ENCODE data around the gene PRELID2. TPM values are rescaled to one million over a fixed set of nuclear protein-coding genes. Genes with fewer than 3 reads are reported as not detected.

PRELID2 gene
- polyA plus RNA-seq, 1 of the 3 experiments (the other 2 are of a cell fraction): 5.3 TPM

DNA sequence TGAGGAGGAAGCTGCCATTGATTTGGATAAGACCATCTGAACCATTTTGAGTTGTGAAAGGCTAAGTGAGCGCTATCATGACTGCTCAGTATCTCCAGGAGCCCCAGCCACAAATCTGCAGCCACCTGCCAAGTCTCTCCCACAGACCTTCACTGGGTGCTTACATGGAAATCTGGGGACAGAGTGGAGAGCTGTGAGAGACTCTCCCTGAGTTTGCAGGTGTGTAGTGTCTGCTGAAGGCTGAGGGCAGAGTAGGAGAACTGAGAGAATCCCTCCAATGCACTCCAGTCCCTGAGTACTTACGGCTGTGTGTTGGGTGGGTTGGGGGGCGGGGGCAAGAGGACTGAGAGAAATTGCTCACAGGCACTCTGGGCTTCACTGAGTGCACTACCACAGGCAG is 123.7 kb downstream of the PRELID2 start:
- H3K9ac ChIP-seq: no peak overlapping the region
- 85% methylated on average over 2 of the region's 3 CpGs for WGBS (ENCODE audit: low lambda C conversion rate)
- H3K36me3 ChIP-seq (replicated peaks in 1 of 2; ENCODE audit: control insufficient read depth in 1 of 2, insufficient read depth in 2 of 2, low read length in 1 of 2): no peaks in the 10 kb centered on the region
- H3K27me3 ChIP-seq (ENCODE audit: insufficient read depth): no peaks in the 10 kb centered on the region
- H3K9me2 ChIP-seq: no peaks in the 10 kb centered on the region
- no peak overlapping the region for H2AFZ ChIP-seq (ENCODE audit: low read depth)
- ChIA-PET POLR2A (no interaction called here), CTCF (interaction anchor here (2.0 kb wide), 1 partner anchor 13 kb away, joined by 6 read pairs; no protein-coding TSS in a partner anchor)
- H4K20me1 ChIP-seq (ENCODE audit: insufficient read depth): no peaks in the 10 kb centered on the region
- H3K4me3 ChIP-seq (ENCODE audit: low read depth in 2 of 2, low read length in 1 of 2): no peak overlapping the region
- no peaks in the 10 kb centered on the region for H3F3A ChIP-seq (replicated peaks; ENCODE audit: insufficient read depth)
- H3K27ac ChIP-seq (ENCODE audit: low read depth in 2 of 2, low read length in 1 of 2): no peak overlapping the region
- TF ChIP-seq, protein P1, sequence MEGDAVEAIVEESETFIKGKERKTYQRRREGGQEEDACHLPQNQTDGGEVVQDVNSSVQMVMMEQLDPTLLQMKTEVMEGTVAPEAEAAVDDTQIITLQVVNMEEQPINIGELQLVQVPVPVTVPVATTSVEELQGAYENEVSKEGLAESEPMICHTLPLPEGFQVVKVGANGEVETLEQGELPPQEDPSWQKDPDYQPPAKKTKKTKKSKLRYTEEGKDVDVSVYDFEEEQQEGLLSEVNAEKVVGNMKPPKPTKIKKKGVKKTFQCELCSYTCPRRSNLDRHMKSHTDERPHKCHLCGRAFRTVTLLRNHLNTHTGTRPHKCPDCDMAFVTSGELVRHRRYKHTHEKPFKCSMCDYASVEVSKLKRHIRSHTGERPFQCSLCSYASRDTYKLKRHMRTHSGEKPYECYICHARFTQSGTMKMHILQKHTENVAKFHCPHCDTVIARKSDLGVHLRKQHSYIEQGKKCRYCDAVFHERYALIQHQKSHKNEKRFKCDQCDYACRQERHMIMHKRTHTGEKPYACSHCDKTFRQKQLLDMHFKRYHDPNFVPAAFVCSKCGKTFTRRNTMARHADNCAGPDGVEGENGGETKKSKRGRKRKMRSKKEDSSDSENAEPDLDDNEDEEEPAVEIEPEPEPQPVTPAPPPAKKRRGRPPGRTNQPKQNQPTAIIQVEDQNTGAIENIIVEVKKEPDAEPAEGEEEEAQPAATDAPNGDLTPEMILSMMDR (IDR thresholded peaks at IDR 0.05): no peak
- TF ChIP-seq SMC3 (IDR thresholded peaks at IDR 0.05; ENCODE audit: low read depth, low read length): no peak
- no peak for TF ChIP-seq CHD2 (IDR thresholded peaks at IDR 0.05; ENCODE audit: low read length, partially characterized antibody)
- no peak for TF ChIP-seq SIN3A (IDR thresholded peaks at IDR 0.05; ENCODE audit: borderline replicate concordance, low read depth, low read length)
- no peak for TF ChIP-seq RCOR1 (IDR thresholded peaks at IDR 0.05; ENCODE audit: low read length)
- TF ChIP-seq RXRA (IDR thresholded peaks at IDR 0.05; ENCODE audit: borderline replicate concordance, low read depth): no peak
- no peak for TF ChIP-seq GABPA (IDR thresholded peaks at IDR 0.05; ENCODE audit: low read depth)
- no peak for TF ChIP-seq RAD21 (IDR thresholded peaks at IDR 0.05; ENCODE audit: low read length)
- TF ChIP-seq, protein P2, sequence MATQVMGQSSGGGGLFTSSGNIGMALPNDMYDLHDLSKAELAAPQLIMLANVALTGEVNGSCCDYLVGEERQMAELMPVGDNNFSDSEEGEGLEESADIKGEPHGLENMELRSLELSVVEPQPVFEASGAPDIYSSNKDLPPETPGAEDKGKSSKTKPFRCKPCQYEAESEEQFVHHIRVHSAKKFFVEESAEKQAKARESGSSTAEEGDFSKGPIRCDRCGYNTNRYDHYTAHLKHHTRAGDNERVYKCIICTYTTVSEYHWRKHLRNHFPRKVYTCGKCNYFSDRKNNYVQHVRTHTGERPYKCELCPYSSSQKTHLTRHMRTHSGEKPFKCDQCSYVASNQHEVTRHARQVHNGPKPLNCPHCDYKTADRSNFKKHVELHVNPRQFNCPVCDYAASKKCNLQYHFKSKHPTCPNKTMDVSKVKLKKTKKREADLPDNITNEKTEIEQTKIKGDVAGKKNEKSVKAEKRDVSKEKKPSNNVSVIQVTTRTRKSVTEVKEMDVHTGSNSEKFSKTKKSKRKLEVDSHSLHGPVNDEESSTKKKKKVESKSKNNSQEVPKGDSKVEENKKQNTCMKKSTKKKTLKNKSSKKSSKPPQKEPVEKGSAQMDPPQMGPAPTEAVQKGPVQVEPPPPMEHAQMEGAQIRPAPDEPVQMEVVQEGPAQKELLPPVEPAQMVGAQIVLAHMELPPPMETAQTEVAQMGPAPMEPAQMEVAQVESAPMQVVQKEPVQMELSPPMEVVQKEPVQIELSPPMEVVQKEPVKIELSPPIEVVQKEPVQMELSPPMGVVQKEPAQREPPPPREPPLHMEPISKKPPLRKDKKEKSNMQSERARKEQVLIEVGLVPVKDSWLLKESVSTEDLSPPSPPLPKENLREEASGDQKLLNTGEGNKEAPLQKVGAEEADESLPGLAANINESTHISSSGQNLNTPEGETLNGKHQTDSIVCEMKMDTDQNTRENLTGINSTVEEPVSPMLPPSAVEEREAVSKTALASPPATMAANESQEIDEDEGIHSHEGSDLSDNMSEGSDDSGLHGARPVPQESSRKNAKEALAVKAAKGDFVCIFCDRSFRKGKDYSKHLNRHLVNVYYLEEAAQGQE (IDR thresholded peaks at IDR 0.05; ENCODE audit: low read depth, low read length): no peak
- TF ChIP-seq POLR2AphosphoS5 (IDR thresholded peaks at IDR 0.05; ENCODE audit: low read depth, low read length): no peak
- no peak for TF ChIP-seq MEF2A (IDR thresholded peaks at IDR 0.05; ENCODE audit: borderline replicate concordance, low read depth)
- no peak for TF ChIP-seq TAF1 (IDR thresholded peaks at IDR 0.05; ENCODE audit: borderline replicate concordance, low read depth, low read length)
- TF ChIP-seq, protein P3, sequence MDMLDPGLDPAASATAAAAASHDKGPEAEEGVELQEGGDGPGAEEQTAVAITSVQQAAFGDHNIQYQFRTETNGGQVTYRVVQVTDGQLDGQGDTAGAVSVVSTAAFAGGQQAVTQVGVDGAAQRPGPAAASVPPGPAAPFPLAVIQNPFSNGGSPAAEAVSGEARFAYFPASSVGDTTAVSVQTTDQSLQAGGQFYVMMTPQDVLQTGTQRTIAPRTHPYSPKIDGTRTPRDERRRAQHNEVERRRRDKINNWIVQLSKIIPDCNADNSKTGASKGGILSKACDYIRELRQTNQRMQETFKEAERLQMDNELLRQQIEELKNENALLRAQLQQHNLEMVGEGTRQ (IDR thresholded peaks at IDR 0.05; ENCODE audit: borderline replicate concordance, low read depth, low read length): no peak
- TF ChIP-seq NFIC (IDR thresholded peaks at IDR 0.05; ENCODE audit: borderline replicate concordance): no peak
- no peak for TF ChIP-seq FOXM1 (IDR thresholded peaks at IDR 0.05; ENCODE audit: low read depth)
- no peak for TF ChIP-seq RFX5 (IDR thresholded peaks at IDR 0.05; ENCODE audit: low read length)
- TF ChIP-seq, protein P4, sequence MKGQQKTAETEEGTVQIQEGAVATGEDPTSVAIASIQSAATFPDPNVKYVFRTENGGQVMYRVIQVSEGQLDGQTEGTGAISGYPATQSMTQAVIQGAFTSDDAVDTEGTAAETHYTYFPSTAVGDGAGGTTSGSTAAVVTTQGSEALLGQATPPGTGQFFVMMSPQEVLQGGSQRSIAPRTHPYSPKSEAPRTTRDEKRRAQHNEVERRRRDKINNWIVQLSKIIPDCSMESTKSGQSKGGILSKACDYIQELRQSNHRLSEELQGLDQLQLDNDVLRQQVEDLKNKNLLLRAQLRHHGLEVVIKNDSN (IDR thresholded peaks at IDR 0.05; ENCODE audit: borderline replicate concordance, low read depth): no peak
- no peak for TF ChIP-seq EZH2phosphoT487 (IDR thresholded peaks at IDR 0.05; ENCODE audit: borderline replicate concordance, low read depth)
- no peak for TF ChIP-seq GATA2 (CRISPR knock-in tag; IDR thresholded peaks at IDR 0.05)
- H3K9me3 ChIP-seq: no peaks in the 10 kb centered on the region
- no peaks in the 10 kb centered on the region for H3K4me1 ChIP-seq (ENCODE audit: control insufficient read depth in 1 of 2, insufficient read depth in 2 of 2, low read depth in 1 of 2, low read length in 1 of 2)
- no peak overlapping the region for H3K4me2 ChIP-seq
- no peaks in the 10 kb centered on the region for H3K79me2 ChIP-seq (ENCODE audit: insufficient read depth)
- no peak for DNase-seq

Measured in SK-N-SH (cell line).